ENCODE results near the gene CCT5. TPM values are rescaled to one million over a fixed set of nuclear protein-coding genes. Genes with fewer than 3 reads are reported as not detected.

CCT5 gene
- total RNA-seq: 307 and 516 TPM in 2 replicates

GRCh38 chr5:10249948-10250805 lies at the start of gene CCT5:
Gene CCT5, plus strand, starts transcription at chr5:10250280. Its CDS starts 61 bp downstream, at chr5:10250341.

GRCh38 chr5:10307206-10308148 lies 57.4 kb downstream of the CCT5 start, which contains the start of gene CMBL:
Gene CMBL, minus strand, starts transcription at chr5:10307902. Its CDS starts 17,140 bp downstream, at chr5:10290762.

Other genes starting within 250 kb of the CCT5 start
- 15.2 and 26.8 TPM in 2 replicates for gene ATPSCKMT, start 392 bp upstream of the CCT5 start, total RNA-seq
- gene CMBL, start 57.6 kb downstream of the CCT5 start, total RNA-seq: 12.8 and 24.0 TPM in 2 replicates
- 79.7 and 82.5 TPM in 2 replicates for gene MARCHF6, start 103.4 kb downstream of the CCT5 start, total RNA-seq
- gene ROPN1L, start 191.6 kb downstream of the CCT5 start, total RNA-seq: 0.29 and 0.66 TPM in 2 replicates

Data from smooth muscle cell of trachea (primary cell).